ENCODE measurements around the gene EHD1. TPM values are rescaled to one million over a fixed set of nuclear protein-coding genes. Genes with fewer than 3 reads are reported as not detected.

EHD1 gene
- total RNA-seq, 1 donor from 2014 or later, result 47.3 TPM

DNA sequence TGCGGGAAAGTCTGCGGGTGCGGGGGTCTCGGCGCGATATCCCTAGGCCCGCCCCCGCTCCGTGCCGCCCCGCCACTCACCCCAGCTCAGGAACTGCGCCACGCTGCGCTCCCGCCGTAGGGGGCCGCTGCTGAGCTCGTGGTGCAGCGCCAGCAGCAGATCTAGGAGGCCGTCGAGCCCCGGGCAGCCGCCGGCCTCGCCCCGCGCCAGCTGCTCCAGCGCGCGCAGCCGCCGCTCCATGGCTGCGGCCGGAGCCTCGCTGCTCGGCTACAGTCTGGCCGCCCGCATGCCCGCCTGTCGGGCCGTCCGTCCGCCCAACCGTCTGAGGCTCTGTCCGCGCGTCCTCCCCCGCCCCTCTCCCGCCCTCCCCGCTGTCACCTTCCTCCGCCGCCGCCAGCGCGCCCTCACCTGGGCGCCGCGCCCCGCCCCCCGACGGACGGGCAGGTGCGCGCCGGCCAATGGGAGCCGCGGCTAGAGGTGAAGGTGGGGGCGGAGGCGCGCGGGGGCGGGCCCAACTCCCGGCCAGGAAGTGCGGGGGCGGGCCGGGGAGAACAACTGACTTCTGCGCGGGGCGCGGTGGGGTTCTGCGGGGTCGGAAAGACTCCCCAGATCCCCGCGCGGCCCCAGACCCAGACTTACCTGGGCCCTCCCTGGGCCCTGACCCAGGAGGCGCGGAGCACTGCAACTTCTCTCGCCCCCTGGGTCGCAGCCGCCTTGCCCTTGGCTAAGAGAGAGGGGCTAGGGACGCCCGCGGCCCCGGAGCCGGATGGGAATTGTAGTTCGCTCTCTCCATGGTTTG is 33.9 kb downstream of the EHD1 start, which contains the start of gene CDC42BPG:
CDC42BPG (minus strand) TSS at position 324 of the 799 bp plus-strand sequence; CDS start at position 240, 84 bp downstream.
- peak; percentile 76 for DNase-seq (ENCODE audit: low spot score)

DNA sequence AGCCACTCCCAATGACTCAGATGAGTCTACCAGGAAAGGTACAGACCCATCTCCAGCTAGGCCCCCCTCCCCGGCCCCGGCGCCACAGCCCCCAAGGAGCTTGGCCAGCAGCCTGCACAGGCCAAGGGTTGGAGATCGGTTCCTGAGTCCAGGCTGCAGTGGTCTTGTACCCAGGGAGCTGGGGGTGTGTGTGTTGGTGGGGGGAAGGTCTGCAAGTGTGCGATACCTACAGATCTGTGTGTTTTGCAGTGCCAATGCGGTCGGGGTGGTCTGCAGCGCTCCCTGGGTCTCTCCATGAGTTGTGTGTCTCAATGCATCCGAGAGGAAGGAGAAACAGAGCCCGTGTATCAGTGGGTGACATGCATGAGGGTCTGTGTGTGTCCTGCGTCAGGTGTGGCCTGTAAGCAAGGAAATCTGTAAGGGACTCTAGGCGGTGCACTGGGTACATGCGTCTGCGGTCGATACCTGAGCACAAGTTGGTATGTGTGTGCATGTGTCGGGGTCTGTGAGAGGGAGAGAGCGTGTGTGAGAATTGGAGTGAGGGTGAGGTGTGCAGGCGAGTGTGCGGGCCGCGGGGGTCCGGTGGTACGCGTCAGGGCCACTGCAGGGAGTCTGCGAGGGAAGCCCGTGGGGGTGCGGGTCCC is 34.6 kb downstream of the EHD1 start:
- DNase-seq (ENCODE audit: low spot score), result no peak

DNA sequence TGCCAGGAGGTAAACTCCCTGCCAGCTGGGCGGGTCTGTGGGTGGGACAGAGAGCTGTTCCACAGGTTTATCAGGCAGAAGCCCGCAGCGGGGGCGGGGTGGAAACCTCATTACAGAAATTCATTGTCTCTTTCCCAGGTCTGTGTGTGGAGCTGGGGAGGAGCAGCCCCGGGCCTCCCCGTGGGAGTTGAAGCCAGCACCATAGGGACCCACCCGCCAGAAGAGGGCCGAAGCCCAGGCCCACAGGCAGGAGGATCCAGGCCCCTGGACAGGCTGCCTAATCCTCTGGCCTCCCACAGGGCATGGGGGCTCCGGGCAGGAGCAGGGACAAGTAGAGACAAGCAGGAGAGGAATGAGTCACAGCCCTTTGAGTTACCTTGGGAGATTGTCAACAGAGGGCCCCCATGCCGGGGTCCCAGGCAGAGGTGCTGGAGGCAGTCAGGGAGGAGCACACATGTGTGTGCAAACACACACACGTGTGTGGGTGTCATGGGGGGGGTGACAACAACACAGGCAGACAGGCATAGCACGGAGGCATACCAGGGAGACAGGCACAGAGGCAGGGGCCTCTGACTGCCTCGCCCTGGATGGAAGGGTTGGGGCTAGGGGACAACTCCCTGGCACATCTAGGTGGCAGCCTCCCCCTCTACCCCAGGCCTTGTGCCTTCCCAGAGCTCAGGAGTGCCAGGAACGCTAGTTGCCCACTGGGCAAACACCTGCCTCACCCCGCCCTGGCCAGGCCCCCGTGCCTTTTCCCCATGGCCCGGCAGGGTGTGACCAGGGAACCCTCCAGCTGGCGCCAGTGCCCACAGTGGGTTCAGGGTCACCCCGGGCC is 35.4 kb downstream of the EHD1 start:
- peak; percentile 81 for DNase-seq (ENCODE audit: low spot score)

DNA sequence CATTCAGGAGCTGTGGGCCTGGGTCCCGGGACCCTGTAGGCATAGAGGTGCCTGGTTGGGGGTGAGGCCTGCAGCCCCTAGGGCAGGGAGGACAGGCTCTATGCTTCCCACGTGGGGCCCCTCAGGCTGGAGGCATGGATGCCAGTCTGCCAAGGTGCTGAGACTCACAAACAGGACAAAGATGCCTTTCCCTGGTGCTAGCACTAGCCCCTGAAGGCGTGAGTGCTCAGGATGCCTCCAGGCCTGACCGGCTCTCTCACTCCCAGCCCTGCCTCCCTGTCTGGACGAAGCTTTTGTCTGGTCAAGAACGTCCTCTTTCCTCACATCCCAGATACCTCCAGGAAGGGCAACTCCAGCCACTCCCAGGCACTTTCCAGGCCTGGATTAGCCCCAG is 36.1 kb downstream of the EHD1 start:
- no peak for DNase-seq (ENCODE audit: low spot score)

DNA sequence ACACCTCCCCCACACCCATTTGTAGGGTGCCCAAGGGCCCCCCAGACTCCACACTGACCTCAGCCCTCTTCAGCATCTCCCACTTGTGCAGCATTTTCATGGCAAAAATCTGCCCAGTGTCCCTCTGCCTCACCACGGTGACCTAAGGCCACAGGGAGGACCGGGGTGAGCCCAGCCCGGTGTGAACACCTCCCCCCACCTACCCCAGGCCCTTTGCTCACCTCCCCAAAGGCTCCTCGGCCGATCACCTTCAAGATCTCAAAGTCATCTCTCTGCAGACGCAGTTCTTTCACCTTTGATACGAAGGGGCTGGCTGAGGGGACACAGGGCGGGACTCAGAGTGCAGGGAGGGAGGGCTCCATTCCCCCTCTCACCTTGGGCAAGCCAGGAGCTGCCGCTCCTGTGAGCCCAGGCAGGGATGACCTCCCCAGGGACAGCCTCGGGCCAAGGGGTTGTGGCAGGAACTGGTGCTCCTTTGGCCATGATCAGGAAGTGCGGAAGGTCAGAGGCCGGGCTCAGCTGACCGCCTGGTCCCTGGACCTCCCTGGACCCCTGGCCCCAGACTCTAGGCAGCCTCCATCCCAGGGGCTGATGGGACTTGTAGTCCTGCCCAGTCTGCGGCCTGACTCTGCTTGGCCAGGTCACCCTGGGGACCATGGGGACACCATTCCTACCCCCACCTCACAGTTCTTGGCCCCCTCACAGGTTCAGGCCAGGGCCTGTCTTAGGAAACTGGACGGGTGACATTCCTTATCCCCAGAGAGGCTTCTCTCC is 36.6 kb downstream of the EHD1 start:
- no peak for DNase-seq (ENCODE audit: low spot score)

DNA sequence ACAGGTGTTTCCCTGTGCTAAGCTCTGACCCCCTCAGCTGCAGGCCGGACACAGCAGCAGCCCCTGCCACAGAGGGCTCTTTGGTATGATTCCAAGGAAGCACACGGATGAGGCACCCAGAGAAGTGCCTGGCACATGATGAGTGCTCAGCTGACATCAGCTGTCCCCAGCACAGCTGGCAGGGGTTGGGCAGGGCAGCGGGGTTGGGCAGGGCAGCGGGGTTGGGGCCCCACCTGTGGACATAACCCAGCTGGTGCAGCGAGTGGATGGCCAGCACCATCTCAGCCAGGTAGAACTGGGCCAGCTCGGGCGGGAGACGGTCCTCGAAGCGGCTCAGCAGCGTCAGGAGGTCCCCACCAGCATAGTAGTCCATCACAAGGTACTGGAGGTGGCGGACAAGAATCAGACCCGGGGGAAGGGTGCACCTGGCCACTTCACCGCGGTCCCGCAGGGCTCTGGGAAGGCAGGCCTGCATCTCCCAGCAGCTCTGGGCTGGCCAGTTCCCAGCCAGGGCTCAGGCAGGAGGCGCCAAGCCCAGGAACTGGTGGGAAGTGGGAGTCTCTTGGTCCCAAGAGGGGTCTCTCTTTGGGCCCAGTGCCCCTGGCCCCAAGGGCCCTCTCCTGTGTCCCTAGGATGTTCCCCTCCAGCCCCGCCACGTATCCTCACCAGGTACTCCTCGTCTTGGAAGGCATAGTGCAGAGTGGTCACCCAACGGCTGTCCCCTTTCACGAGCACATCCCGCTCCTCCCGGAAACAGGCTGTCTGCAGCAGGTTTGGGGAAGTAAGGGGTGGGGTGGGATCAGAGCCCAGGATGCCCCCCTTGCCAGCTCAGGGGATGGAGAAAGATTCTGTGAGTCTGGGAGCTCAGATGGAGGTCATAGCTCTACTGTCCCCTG is 38.3 kb downstream of the EHD1 start:
- DNase-seq (ENCODE audit: low spot score), result no peak

DNA sequence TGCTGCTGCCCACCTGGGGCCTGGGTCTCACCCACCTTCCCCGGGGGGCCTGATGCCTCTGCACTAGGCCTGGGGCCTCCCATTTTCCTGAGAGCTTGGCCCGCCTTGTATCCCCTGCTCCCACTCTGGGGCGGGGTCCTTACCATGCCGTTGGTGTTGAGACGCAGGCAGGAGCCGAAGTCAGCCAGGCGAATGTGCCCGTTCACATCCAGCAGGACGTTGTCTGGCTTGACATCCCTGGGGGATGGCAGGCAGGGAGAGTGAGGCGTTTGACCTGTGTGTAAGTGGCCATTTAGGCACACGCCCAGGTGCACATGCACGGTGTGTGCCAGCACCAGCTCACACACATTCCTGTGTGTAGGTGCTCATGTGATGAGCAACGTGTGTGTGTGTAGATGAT is 39.1 kb downstream of the EHD1 start:
- DNase-seq (ENCODE audit: low spot score), result no peak

DNA sequence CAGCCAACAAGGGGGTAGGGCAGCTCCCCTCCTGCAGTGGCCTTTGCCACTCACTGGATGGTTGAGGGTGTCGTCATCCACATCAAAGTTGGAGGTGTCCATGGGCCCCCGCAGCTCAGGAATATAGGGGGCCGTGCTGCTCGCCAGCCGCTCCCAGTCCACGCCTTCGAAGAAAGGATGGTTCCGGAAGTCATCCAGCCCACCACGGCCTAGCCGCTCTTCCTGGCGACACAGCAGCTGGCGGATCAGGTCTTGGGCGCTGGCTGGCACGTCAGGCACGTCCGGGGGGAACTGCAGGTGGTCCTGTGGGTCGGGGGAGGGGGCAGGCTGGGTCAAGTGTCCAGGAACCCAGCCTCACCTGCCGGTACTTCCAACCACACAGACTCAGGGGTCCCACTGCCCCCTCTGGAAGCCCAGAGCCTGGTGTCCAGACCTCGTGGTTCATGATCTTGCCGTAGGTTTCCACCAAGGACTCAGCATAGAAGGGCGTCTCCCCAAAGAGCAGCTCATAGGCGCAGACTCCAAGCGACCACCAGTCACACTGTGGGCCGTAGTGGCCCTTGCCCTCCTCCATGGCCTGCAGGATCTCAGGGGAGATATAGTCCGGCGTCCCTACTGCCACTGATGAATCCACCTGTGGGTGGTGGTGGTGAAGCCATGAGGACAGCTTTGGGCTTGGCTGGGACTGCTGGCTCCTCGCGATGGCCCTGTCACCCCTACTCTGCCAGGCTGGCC is 39.7 kb downstream of the EHD1 start:
- no peak for DNase-seq (ENCODE audit: low spot score)

DNA sequence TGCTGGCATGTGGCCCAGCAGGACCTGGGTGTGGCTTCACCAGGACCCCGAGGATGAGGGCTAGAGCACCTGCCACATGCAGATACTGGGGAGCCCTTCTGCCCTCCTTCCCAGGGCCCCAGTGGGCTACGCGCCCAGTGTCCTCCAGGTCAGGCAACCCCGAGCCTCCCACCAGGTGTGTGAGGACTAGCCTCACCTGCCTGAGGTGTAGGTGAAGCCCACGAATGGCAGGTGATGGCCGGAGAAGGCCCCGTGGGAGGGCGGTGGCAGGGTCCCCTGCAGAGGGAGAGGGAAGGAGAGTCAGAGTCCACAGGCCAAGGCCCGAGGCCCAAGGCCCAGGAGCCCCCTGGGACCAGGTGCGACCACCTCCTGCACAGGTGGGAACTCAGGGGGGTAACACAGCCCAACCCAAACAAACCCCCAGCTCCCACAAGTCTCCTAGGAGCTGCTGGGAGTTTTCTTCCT is 40.5 kb downstream of the EHD1 start:
- no peak for DNase-seq (ENCODE audit: low spot score)

DNA sequence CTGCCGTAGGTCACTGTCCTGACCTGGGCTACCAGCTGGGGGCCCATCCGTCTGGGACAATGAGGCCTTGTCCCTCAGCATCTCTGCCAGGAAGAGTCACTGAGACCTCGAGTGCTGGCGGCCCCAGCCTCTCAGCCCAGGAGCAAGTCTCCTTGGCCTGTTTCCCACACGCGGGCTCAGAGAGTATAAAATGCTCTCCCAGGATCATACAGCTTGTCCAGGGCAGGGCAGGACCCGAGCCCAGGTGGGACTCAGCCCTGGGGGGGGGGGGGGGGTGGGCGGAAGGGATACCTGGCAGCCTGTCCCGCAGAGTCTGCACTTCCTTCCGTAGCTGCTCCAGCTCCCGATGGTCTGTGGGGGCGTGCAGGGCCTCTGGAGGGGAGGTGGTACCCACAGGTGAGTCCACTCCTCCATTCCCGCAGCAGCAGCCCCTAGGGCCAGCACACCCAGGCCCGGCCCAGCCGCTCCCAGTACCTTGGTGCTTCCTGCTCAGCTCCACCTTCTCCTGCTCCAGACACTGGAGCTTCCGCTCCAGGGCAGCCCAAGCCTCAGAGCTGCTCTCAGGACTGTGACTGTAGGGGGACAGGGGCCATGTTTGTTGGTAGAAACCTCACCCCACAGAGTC is 41.9 kb downstream of the EHD1 start:
- DNase-seq (ENCODE audit: low spot score), result no peak

DNA sequence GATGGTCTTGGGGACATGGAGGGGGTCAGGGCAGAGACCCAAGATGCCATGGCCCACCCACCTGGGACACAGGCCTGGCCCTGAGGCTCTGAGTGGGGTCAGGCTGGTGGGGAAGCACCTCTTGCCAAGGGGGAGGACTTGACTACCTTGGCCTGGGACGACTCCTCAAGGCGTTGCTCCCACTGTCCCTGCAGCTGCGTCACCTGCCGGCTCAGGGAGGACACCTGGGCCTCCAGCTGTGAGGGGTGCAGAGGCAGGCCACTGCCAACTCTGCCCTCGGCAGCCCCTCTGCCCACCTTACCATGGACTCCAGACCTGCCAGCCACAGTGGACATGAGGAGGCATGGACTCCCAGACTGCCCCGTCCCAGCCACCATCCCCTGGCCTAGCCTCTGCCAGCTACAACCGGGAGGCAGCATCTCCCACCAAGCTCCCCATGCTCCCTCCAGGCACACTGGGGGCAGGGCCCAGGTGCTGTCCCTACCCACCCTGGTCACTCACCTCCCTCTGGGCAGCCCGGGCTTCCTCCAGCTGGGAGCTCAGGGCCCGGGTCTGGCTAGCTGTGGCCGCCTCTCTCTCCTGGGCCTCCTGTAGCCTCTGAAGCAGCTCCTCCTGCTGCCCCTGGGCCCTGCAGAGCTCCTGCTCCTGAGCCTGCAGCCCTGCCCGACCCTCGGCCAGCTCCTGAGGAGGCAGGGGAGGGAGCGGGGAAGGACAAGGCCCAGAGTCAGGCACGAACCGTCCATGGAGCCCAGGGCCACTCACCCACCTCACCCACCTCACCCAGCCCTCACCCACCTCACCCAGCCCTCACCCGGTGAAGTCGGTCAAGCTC is 42.6 kb downstream of the EHD1 start:
- DNase-seq (ENCODE audit: low spot score), result no peak

DNA sequence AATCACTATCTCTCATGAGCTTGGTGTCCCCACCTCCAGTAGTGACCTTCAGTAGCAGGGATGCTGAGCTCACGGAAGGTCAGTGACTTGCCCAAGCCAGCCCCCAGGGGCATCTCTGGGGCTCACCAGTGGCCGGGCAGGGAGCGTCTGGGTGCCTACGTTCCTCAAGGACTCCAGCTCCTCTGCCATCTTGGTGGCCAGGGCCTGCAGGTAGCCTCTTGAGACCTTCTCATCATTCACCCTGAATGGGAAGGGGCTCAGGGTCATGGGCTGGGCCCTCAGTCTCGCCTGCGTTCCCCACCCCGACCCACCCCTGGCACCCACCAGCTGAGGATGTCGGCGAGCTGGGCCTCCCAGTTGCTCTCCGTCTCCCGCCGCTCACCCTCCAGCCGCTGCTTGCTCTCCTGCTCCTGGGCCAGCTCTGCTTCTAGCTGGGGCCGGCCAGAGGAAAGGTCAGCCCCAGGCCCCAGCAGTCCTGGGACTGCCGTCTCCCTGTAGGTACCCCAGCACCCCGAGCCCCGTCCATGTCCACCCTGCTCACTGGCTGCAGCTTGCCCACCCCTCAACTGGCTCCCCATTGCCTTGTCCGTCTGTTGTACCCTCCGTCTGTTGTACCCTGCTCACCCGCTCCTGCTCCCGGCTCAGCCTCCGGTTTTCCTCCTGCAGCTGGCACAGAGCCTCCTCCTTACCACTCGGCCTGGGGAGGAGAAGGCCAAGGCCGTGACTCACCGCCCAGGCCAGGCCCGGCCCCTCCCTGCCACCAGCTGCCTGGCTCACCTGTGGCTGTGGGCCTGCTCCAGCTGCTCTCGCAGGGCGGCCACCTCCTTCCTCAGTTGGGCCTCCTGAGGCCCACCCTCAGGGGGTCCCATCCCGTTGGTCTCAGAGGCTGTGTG is 43.5 kb downstream of the EHD1 start:
- no peak for DNase-seq (ENCODE audit: low spot score)

DNA sequence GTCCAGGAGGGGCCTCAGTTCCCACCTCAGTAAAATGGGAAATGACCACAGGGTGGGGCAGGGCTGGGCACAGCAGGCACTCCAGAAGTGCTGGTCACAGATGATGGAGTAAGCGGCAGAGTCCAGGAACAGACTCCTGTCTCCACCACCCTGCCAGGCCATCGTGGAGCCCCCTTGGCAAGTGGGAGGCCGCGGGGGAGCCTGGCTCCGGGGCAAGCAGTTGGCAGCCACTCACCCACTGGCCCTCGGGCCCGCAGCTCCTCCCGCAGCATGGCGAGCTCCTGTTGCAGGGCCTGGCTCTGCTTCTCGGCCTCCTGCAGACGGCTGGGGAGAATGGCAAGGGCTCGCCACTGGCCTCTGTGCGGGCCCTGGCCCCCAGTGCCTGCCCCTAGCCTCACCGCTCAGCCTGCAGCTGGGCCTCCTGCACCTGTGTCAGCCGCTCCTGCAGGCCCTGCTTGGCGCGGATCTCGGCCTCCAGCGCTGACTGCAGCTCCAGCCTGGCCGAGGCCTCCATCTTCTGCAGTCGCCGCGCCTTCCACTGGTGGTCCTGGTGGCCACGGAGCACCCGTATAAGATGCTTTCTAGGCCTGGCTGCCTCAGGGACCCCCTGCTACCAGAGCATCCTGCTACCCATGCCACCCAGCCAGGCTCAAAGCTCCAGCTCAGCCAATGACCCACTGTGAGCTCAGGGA is 44.2 kb downstream of the EHD1 start:
- no peak for DNase-seq (ENCODE audit: low spot score)

DNA sequence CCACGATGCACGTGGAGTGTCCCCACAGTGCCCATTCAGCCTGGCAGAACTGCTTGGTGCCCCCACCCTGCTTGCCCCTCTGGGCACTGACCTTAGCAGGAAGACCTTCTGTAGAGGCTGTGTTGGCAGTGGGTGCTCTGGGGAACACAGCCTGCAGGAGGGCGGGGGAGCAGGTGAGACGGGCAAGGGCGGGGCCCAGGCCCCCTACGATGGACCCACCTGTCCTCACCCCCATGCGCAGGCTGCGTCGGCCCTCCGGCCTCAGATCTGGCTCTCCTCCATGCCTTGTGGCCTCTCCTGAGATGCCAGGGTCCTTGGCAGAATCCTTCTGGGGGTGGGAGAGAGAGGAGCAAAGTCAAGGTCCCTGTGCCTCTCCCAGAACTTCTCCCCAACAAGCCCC is 44.9 kb downstream of the EHD1 start:
- DNase-seq (ENCODE audit: low spot score), result no peak

DNA sequence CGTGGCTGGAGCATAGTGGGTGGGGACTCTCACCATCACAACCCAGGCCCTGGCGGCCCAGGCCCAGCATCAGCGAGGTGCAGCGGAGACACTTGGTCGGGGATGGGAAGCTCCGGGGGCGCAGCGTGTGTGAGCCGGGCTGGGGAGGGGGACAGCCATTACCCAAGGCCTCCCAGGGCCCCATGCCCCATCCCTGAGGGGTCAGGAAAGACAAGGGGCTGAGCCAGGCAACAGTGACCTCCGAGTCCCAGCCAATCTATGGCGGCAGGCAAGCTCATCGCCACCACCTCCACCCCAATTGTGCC is 45.3 kb downstream of the EHD1 start:
- no peak for DNase-seq (ENCODE audit: low spot score)

DNA sequence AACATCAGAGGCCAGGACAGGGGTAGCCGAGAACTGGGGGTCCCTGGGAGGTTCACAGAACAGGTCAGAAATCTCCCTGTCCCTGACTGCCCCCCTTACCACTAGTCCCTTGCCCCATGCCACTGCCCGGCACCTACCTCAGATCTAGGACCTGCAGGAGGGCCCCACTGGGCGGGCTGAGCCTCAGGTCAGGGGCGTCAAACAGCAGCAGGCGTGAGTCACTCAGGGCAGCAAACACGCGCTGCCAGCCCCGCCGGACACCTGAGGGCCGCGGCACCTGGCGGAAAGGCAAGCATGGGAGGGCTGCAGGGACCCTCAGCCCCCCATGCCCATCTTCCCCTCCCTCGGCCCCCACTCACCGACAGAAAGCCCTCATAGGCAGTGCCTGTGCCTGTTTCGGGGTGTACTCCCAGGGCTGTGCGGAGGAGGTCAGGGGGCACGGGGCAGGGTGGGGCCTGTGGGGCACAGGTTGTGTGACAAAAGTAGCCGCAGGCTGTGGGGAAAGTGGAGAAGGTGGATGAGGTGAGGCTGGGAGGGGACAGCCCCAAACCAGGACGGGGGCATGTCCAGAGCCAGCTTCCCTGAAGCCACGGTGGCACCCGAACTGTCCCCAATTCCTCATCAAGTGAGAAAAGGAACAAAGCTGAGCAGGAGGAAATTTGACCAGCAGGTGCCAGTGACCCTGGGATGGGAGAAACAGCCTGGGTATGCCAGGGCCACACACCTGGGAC is 45.8 kb downstream of the EHD1 start:
- no peak for DNase-seq (ENCODE audit: low spot score)

All from ureter (tissue), 1 donor.